Activated gamma-delta T cell treated with Interleukin-2 at 50 U/mL for 16 hours (primary cell): ENCODE data around the gene TTYH1.

ENCODE experiments used
- DNase-seq: peaks from one replicate; pipeline ENCODE4 v3.0.0-alpha.2; 2020

The TTYH1 gene

GRCh38 chr19:54393381-54393780 is 21.9 kb upstream of the TTYH1 start:
- DNase-seq = no peak

GRCh38 chr19:54395685-54396084 is 19.6 kb upstream of the TTYH1 start:
- no peak for DNase-seq

- no peak for DNase-seq
These were observed 16.1 kb upstream of the TTYH1 start for GRCh38 chr19:54399189-54399588.

DNA sequence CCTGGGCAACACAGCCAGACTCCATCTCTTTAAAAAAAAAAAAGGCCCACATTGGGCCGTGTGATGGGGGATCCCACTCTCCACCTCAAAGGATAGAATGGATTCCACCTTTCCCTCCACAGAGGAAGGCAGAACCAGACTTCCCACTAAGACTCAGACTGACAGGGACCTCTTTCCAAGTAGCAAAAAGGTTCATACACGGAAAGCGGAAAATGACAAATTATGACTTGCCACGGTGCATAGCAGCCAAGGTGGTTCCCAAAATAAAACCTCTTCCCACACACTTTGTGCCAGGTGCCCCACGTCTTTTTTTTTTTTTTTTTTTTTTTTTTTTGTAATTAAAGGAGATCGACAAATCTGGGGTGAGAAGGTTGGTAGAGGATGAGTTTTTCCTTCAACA is 14.4 kb upstream of the TTYH1 start:
- no peak for DNase-seq

- DNase-seq = no peak
These were observed 12.2 kb upstream of the TTYH1 start for GRCh38 chr19:54403054-54403453.

GRCh38 chr19:54405628-54406027 is 9.6 kb upstream of the TTYH1 start:
- DNase-seq = no peak

DNA sequence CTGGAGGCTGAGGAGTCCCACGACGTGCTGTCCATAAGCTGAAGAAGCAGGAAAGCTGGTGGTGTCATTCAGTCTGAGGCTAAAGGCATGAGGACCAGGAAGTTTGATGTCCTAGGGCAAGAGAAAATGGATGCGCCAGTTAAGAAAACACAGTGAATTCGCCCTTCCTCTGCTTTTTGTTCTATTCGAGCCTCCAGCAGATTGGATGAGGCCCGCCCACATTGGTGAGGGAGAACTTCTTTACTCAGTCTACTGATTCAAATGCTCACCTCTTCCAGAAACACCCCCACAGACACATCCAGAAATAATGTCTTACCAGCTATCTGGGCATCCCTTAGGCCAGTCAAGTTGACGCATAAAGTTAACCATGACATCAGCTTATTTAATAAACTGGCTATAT is 7.5 kb upstream of the TTYH1 start:
- DNase-seq = no peak

DNA sequence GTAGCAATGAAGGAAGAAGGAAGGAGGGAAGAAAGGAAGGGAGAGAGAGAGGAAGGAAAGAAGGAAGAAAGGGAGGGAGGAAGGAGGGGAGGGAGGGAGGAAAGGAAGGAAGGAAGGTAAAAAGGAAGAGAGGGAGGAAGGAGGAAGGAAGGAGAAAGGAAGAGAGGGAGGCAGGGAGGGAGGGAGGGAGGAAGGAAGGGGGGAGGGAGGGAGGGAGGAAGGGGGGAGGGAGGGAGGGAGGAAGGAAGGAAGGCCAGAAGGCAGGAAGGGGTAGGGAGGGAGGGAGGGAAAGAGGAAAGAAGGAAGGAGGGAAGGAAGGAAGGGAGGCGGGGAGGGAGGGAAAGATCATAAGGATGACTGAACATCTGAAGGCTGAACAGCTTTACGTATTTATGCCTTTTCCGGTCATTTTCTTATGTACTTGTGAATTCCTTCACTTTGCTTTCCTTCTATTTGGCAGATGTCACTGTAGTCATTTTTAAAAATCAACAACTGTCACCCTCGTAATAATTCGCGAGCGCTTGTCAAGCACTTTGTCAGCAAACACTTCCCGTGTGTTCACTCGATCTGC is 6.7 kb upstream of the TTYH1 start:
- DNase-seq = no peak

- no peak for DNase-seq
These were observed 4.2 kb upstream of the TTYH1 start for GRCh38 chr19:54411033-54411432.

DNA sequence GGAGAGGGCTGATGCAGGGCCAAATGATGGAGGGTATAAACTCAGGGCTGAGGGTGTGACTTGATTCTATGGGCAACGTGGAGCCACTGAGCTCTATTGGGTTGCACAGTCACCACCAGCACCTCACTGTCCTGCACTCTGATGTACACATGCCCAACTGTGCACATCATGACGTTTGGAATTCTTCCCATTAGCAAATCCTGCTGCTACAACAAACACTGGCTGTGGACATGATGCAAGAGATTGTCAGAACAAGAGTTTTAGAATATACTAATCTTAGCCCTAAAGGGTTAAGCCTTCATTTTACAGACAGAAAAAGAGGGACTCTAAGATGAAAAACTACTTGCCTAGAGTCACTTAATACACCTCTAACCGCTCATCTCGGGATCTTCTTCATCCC is 2.4 kb upstream of the TTYH1 start:
- no peak for DNase-seq

DNA sequence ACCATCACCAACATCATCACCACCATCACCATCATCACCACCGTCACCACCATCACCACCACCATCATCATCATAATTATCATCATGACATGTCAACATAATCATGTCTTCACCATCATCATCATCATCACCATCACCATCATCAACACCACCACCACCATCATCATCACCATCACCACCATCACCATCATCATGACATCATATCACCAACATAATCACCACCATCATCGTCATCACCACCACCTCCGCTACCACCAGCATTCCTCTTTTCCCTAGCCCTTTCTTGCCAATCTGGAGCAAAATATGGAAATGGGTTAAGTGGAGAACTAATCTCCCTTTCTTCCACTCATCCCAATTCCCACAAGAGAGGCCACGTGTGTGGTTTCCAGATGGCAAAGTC is 1.1 kb upstream of the TTYH1 start:
- no peak for DNase-seq

GRCh38 chr19:54415901-54416673 is 823 bp downstream of the TTYH1 start:
- no peak for DNase-seq

DNA sequence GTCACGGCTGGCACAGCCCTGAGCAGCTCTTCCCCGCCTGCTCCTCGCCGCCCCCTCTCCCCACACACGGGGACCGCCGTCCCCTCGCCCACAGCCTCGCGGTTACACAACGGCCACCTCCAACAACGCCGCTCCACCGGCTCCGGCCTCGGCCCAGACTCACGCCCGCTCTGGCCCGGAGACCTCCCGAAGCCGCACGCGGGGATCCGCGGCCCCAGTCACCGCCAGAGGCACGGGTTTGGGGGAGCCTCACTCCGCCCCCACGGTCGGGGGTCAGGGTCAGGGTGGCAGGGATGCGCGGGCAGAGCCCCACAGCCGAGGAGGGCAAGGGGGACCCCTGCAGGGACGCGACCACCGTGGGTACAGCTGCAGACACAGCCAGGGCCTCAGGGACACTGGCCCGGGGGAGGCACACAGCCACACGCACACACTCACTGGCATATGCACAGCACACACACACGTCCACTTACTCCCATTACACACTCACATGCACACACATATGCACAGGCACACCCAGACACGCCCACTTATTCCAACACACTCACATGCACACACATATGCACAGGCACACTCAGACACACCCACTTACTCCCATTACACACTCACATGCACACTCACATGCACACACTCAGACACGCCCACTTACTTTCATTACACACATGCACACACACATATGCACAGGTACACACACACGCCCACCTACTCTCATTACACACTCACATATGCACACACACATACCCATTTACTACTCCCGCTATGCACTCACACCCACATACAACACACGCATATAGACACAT is 1.6 kb downstream of the TTYH1 start:
- no peak for DNase-seq

DNA sequence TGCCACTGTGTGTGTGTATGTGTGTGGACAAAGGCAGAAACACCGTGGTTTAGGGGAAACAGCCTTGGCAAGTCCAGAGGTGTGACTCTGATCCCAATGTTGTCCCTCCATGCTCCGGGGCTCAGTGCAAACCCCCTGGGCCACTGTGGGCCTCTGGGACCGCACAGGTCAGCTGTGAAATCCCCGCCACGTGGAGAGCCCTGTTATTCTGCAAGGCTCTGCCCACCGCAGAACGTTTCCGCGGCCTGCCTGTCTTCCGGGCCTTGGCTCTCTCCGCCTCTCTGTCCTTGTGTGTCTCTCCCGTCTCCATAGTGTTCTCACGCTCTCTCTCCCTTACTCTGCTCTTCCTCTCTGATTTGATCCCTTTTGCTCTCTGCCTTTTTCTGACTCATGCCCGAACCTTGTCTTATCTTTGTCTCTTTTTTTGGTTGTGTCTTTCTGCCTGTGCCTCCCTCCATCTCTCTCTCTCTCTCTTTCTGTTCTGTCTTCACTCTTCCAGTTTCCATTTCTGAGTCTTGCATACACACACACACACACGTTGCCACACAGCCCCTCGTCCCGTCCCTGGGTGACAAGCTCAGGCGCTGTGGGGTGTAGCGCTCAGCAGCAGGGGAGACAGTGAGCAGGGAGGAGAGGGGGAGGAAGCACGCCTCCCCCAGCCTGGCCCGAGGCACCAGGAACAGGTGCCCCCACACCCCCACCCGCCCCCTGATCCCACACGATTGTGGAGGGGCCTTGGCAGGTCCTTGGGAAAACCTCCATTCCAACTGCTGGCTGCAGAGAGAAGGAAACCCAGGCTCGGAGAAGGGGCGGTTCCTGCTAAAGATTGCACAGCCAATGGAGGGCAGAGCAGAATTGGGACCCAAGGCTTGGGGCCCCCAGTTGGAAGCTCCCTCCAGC is 3.0 kb downstream of the TTYH1 start:
- no peak for DNase-seq

- no peak for DNase-seq
These were observed 3.9 kb downstream of the TTYH1 start for GRCh38 chr19:54418930-54419800.

DNA sequence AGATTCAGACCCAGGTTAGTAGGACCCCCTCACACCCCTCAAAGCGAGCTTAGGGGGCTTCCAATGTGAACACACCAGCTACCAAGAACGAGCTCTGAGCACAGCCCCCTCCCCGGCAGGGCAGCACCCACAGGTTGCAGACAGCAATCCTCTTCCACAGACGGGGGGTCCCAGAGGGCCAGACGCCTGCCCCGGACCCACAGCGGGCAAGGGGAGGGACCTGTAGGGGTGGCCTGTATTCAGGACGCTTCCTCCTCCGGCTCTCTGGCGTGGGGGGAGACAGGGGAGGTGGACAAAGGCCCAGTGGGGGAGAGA is 4.8 kb downstream of the TTYH1 start:
- DNase-seq = no peak

DNA sequence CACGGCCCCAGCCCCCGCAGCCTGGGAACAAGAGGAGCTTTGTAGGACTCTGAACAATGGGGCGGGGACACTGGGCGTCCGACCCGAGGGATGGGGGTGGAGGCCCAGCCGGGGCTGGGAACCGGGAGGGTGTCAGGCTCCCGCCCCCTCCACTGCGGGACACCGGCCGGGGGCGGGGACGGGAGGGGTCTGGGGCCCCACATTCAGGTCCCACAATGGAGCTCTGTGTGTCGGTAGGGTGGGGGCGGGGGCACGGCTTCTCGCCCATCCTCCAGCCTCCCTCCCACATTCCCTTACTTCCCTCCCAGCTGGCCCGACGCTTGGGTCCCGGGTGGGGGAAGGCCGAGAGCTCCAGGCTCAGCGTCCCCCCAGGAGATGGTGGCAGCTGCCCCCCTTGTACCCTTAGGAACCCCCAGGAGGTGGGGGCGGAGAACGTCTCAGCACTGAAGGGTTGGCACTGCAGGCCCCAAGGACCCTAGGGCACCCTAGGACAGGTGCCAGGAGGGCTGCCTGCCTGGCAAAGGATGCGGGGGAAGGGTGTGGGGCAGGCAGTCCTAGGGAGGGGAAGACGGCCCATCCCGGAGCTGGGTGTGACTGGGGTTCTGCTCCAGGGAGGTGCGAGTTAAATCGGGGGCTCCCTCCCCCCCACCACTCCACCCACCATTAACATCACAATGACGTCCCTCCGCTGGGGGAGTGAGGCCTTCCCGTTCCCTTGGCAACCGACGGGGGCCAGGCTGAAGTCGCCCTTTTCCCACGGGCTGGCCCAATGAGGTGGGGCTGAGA is 5.3 kb downstream of the TTYH1 start:
- DNase-seq = no peak

- no peak for DNase-seq
These were observed 5.9 kb downstream of the TTYH1 start for GRCh38 chr19:54421169-54421516.

DNA sequence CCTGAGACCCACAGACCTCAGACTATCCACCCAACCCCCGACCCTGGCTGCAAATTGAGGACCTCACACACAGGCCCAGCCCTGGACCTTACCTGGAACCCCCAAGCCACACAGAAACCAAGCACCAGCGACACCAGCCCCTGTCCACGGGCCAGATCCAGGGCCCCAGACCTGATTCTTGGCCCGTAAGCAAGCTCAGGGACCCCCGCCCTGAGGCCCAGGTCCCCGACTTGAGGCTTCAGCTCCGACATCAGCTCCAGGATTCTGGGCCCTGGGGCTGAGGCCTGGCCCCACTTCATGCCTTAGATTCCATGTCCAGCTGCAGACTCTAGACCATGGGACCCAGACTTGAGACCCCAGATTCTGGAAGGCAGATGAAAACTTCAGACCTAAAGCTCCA is 6.3 kb downstream of the TTYH1 start:
- DNase-seq = no peak

DNA sequence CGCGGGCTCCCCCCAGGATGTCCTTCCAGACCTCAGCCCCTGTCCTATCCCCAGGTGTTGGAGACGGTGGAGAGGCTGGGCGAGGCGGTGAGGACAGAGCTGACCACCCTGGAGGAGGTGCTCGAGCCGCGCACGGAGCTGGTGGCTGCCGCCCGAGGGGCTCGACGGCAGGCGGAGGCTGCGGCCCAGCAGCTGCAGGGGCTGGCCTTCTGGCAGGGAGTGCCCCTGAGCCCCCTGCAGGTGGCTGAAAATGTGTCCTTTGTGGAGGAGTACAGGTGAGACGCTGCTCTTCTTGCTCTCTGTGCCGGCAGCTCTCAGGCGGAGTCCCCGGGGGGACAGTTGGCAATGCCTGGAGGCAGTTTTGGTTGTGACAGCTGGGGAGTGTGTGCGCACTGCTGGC is 6.9 kb downstream of the TTYH1 start:
- no peak for DNase-seq

DNA sequence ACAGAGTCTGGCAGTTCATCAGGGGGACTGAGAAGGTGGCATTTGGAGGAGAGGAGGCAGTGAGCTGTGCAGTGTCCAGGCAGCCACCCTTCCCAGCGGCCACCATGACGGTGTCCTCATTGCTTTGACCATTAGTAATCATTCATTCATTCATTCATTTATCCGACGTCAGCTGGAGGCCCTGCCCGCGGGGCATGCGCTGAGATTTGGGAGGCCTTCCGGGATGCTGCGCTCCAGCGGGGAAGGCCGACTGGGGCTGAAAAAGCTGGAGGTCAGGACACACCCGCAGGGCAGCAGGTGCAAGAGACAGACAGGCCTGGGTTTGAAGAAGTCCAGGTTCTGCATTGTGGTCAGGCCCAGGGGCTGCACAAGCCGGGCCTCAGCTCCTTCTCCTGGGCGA is 8.9 kb downstream of the TTYH1 start:
- DNase-seq = no peak
